HepG2 (cell line): ENCODE measurements around the gene CENPB. TPM values are rescaled to one million over a fixed set of nuclear protein-coding genes. Genes with fewer than 3 reads are reported as not detected.

Experiments
- BHLHE40 ChIP-seq: IDR thresholded peaks from 2 replicates; pipeline ENCODE4 v1.6.1; 2011; ENCODE audit warnings: low read length, improper control_type of control experiment
- HMGXB3 ChIP-seq: sonication (generic); formaldehyde crosslinking; IDR thresholded peaks from 2 replicates; pipeline ENCODE4 v1.4.0; 2020; ENCODE audit warnings: missing genetic modification reagents, borderline replicate concordance
- MNT ChIP-seq: fragments of 450-650 bp; IDR thresholded peaks from 2 replicates; pipeline ENCODE4 v1.6.1; 2016
- MTA3 ChIP-seq: sonication (generic); formaldehyde crosslinking; IDR thresholded peaks from 2 replicates; pipeline ENCODE4 v1.4.0; 2020; ENCODE audit warnings: missing genetic modification reagents
- NR2F2 ChIP-seq: IDR thresholded peaks from 2 replicates; pipeline ENCODE4 v1.6.1; 2012; ENCODE audit warnings: low read depth, inconsistent platforms, borderline replicate concordance
- RBAK ChIP-seq: sonication (generic); formaldehyde crosslinking; IDR thresholded peaks from 2 replicates; pipeline ENCODE4 v1.5.1; 2020; ENCODE audit warnings: mild to moderate bottlenecking, missing genetic modification reagents
- RFX1 ChIP-seq: fragments of 450-650 bp; IDR thresholded peaks from 2 replicates; pipeline ENCODE4 v1.6.1; 2017
- SKIL ChIP-seq: sonication (generic); formaldehyde crosslinking; IDR thresholded peaks from 2 replicates; pipeline ENCODE4 v1.8.0; 2022; ENCODE audit warnings: missing genetic modification reagents, mild to moderate bottlenecking, moderate library complexity, borderline replicate concordance
- TERF1 ChIP-seq: sonication (generic); formaldehyde crosslinking; IDR thresholded peaks from 2 replicates; pipeline ENCODE4 v1.8.0; 2022; ENCODE audit warnings: mild to moderate bottlenecking, missing genetic modification reagents, moderate library complexity
- WIZ ChIP-seq: sonication (generic); formaldehyde crosslinking; IDR thresholded peaks from 2 replicates; pipeline ENCODE4 v1.5.1; 2020; ENCODE audit warnings: mild to moderate bottlenecking, missing genetic modification reagents
- ZBTB2 ChIP-seq: sonication (generic); formaldehyde crosslinking; IDR thresholded peaks from 2 replicates; pipeline ENCODE4 v1.8.0; 2022; ENCODE audit warnings: low read depth, missing genetic modification reagents
- ZNF138 ChIP-seq: sonication (generic); formaldehyde crosslinking; IDR thresholded peaks from 2 replicates; pipeline ENCODE4 v1.5.0; 2020; ENCODE audit warnings: mild to moderate bottlenecking, low read depth, missing genetic modification reagents
- ZNF180 ChIP-seq: sonication (generic); formaldehyde crosslinking; IDR thresholded peaks from 2 replicates; pipeline ENCODE4 v1.4.0; 2020; ENCODE audit warnings: low read depth, missing genetic modification reagents, borderline replicate concordance
- ZNF260 ChIP-seq: sonication (generic); formaldehyde crosslinking; IDR thresholded peaks from 2 replicates; pipeline ENCODE4 v1.4.0; 2020; ENCODE audit warnings: missing genetic modification reagents, low read depth, mild to moderate bottlenecking, borderline replicate concordance
- ZNF782 ChIP-seq: sonication (generic); formaldehyde crosslinking; IDR thresholded peaks from 2 replicates; pipeline ENCODE4 v1.4.0; 2020; ENCODE audit warnings: missing genetic modification reagents, mild to moderate bottlenecking, borderline replicate concordance
- ZSCAN29 ChIP-seq: sonication (generic); formaldehyde crosslinking; conservative IDR thresholded peaks from 2 replicates; pipeline ENCODE4 v1.4.0; 2020; ENCODE audit warnings: mild to moderate bottlenecking, missing genetic modification reagents
- polyA plus RNA-seq, 8 experiments: library from polyadenylated mRNA; depleted of rRNA in 3 of 8; stranded (reverse) in 7 of 8; unstranded in 1 of 8; fragments of >200 nt; fragmentation: Illumina TruSeq in 4 of 8; extraction: Trizol in 4 of 8; gene quantifications; 2 replicates each; pipeline versions ENCODE4 v1.2.1 to v1.2.3, GENCODE V29; 2011 to 2016; ENCODE audit warnings: low read depth in 4 of 8, missing spikeins in 1 of 8, mixed read lengths in 1 of 8; ENCODE audit not compliant: insufficient read depth in 1 of 8
- total RNA-seq, 5 experiments: library from RNA; depleted of rRNA; stranded (reverse); fragments of >200 nt; fragmentation: Illumina TruSeq; extraction: Trizol; gene quantifications; 2 replicates each; pipeline ENCODE4 v1.2.3, GENCODE V29; 2016; ENCODE audit warnings: low read depth in 1 of 5

The CENPB gene
- total and polyA plus RNA-seq, 2 of the 13 experiments (the other 11 are each of a cell fraction or from before 2014, with no cell fraction given): 10.4 to 54.5 TPM

- peak; percentile 43; the same call in 1 of the 2 replicates for TF ChIP-seq ZBTB2 (CRISPR knock-in tag)
- no peak for TF ChIP-seq MTA3 (CRISPR knock-in tag)
- TF ChIP-seq HMGXB3 (CRISPR knock-in tag): no peak
- no peak for TF ChIP-seq WIZ
- no peak for TF ChIP-seq RFX1
- no peak for TF ChIP-seq SKIL (CRISPR knock-in tag)
- no peak for TF ChIP-seq TERF1 (CRISPR knock-in tag)
- TF ChIP-seq NR2F2: no peak
- TF ChIP-seq MNT: no peak
- no peak for TF ChIP-seq ZNF260 (CRISPR knock-in tag)
- TF ChIP-seq RBAK (CRISPR knock-in tag): no peak
- no peak for TF ChIP-seq BHLHE40
- TF ChIP-seq ZNF180: 0 out of 2 replicates have a peak, but pooled peaks have one; percentile 8
- TF ChIP-seq ZNF138 (CRISPR knock-in tag): no peak
- TF ChIP-seq ZNF782 (CRISPR knock-in tag): peak; percentile 23; the same call in 1 of the 2 replicates
- TF ChIP-seq ZSCAN29 (CRISPR knock-in tag): 0 out of 2 replicates have a peak, but pooled peaks have one; percentile 45
Observed at GRCh38 chr20:3749087-3749688, 37.4 kb downstream of the CENPB start (continued).
